ENCODE measurements around the gene MXI1. TPM values are rescaled to one million over a fixed set of nuclear protein-coding genes. Genes with fewer than 3 reads are reported as not detected.
A peak's percentile ranks its signal among the peaks of the same experiment; 100 is the strongest.

MXI1 gene
- total RNA-seq, 2 experiments from 2014 or later = 11.7 to 22.3 TPM

GRCh38 chr10:110207805-110208613 is 604 bp downstream of the MXI1 start:
- peak overlapping the region; percentile 52 for H3K27ac ChIP-seq (ENCODE audit: low read depth, low read length, poor library complexity, severe bottlenecking)
- peak overlapping the region; percentile 93 for H3K4me2 ChIP-seq (ENCODE audit: low read length)
- peak overlapping the region; percentile 68 for H2AFZ ChIP-seq (ENCODE audit: low read length)
- H3K4me1 ChIP-seq (ENCODE audit: insufficient read depth, low read length, poor library complexity, severe bottlenecking) = peaks cover 26% of the 10 kb centered on the region
- H4K20me1 ChIP-seq (ENCODE audit: insufficient read depth, low read length) = no peaks in the 10 kb centered on the region
- intact Hi-C loops (cut with micrococcal nuclease; ENCODE audit: unreplicated experiment) = loop anchor here (2.0 to 5.0 kb wide), 5 partner anchors 71 to 296 kb away; partner anchors contain the start of gene SMNDC1
- H3K9me3 ChIP-seq (ENCODE audit: low read length) = no peaks in the 10 kb centered on the region
- no peaks in the 10 kb centered on the region; the same call in 1 of the 2 replicates for H3K79me2 ChIP-seq (ENCODE audit: insufficient read depth, low read depth, low read length)
- TF ChIP-seq, protein P1, sequence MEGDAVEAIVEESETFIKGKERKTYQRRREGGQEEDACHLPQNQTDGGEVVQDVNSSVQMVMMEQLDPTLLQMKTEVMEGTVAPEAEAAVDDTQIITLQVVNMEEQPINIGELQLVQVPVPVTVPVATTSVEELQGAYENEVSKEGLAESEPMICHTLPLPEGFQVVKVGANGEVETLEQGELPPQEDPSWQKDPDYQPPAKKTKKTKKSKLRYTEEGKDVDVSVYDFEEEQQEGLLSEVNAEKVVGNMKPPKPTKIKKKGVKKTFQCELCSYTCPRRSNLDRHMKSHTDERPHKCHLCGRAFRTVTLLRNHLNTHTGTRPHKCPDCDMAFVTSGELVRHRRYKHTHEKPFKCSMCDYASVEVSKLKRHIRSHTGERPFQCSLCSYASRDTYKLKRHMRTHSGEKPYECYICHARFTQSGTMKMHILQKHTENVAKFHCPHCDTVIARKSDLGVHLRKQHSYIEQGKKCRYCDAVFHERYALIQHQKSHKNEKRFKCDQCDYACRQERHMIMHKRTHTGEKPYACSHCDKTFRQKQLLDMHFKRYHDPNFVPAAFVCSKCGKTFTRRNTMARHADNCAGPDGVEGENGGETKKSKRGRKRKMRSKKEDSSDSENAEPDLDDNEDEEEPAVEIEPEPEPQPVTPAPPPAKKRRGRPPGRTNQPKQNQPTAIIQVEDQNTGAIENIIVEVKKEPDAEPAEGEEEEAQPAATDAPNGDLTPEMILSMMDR (conservative IDR thresholded peaks at IDR 0.05; ENCODE audit: low read length) = no peak
- no peak for TF ChIP-seq EZH2phosphoT487 (IDR thresholded peaks at IDR 0.05; ENCODE audit: borderline replicate concordance, low read depth, low read length)
- BruUV-seq (replicated peaks) = no TSS peak
- peak; percentile 62 for DNase-seq (ENCODE audit: low spot score)
- H3K4me3 ChIP-seq (ENCODE audit: low read depth, low read length, poor library complexity, severe bottlenecking) = peak overlapping the region; percentile 79
- POLR2A ChIA-PET = interaction anchor here (0.5 to 4.8 kb wide), 17 partner anchors 9 to 690 kb away, joined by 3 to 53 read pairs (median 4); no protein-coding TSS in a partner anchor
- CTCF ChIA-PET (ENCODE audit: unreplicated experiment) = interaction anchor here (0.6 to 1.2 kb wide), 5 partner anchors 10 to 710 kb away, joined by 3 to 4 read pairs (median 3); no protein-coding TSS in a partner anchor
- H3K9me2 ChIP-seq (ENCODE audit: insufficient read depth, low read length) = no peaks in the 10 kb centered on the region
- no peaks in the 10 kb centered on the region for H3K36me3 ChIP-seq (ENCODE audit: insufficient read depth, low read length)

- no TSS peak for BruUV-seq (replicated peaks)
- H3K4me1 ChIP-seq (ENCODE audit: insufficient read depth, low read length, poor library complexity, severe bottlenecking) = peaks cover 35% of the 10 kb centered on the region
Observed at GRCh38 chr10:110208614-110209453, 1.4 kb downstream of the MXI1 start.

More at GRCh38 chr10:110208614-110209453, 1.4 kb downstream of the MXI1 start:
- no peak for TF ChIP-seq EZH2phosphoT487 (IDR thresholded peaks at IDR 0.05; ENCODE audit: borderline replicate concordance, low read depth, low read length)
- TF ChIP-seq, protein P1 (conservative IDR thresholded peaks at IDR 0.05; ENCODE audit: low read length) = peak; percentile 42; the same call in 1 of the 2 replicates
- ChIA-PET CTCF (ENCODE audit: unreplicated experiment) (interaction anchor here (0.6 to 1.5 kb wide), 6 partner anchors 9 to 709 kb away, joined by 3 to 10 read pairs (median 4); no protein-coding TSS in a partner anchor), POLR2A (interaction anchor here (0.5 to 4.8 kb wide), 13 partner anchors 9 to 689 kb away, joined by 3 to 53 read pairs (median 5); no protein-coding TSS in a partner anchor)
- H3K4me3 ChIP-seq (ENCODE audit: low read depth, low read length, poor library complexity, severe bottlenecking) = peak overlapping the region; percentile 79
- no peaks in the 10 kb centered on the region; the same call in 1 of the 2 replicates for H3K79me2 ChIP-seq (ENCODE audit: insufficient read depth, low read depth, low read length)
- no peaks in the 10 kb centered on the region for H3K9me3 ChIP-seq (ENCODE audit: low read length)
- DNase-seq (ENCODE audit: low spot score) = peak; percentile 63
- H2AFZ ChIP-seq (ENCODE audit: low read length) = peak overlapping the region; percentile 72; the same call in 1 of the 2 replicates
- H3K36me3 ChIP-seq (ENCODE audit: insufficient read depth, low read length) = no peaks in the 10 kb centered on the region
- intact Hi-C loops (cut with micrococcal nuclease; ENCODE audit: unreplicated experiment) = loop anchor here (1.0 to 5.0 kb wide), 4 partner anchors 16 to 297 kb away; no protein-coding TSS in a partner anchor
- H3K27ac ChIP-seq (ENCODE audit: low read depth, low read length, poor library complexity, severe bottlenecking) = peak overlapping the region; percentile 60
- H4K20me1 ChIP-seq (ENCODE audit: insufficient read depth, low read length) = no peaks in the 10 kb centered on the region
- H3K4me2 ChIP-seq (ENCODE audit: low read length) = peak overlapping the region; percentile 93
- no peaks in the 10 kb centered on the region for H3K9me2 ChIP-seq (ENCODE audit: insufficient read depth, low read length)

All from OCI-LY7 (cell line).